ENCODE measurements around the gene LENEP.

DNA sequence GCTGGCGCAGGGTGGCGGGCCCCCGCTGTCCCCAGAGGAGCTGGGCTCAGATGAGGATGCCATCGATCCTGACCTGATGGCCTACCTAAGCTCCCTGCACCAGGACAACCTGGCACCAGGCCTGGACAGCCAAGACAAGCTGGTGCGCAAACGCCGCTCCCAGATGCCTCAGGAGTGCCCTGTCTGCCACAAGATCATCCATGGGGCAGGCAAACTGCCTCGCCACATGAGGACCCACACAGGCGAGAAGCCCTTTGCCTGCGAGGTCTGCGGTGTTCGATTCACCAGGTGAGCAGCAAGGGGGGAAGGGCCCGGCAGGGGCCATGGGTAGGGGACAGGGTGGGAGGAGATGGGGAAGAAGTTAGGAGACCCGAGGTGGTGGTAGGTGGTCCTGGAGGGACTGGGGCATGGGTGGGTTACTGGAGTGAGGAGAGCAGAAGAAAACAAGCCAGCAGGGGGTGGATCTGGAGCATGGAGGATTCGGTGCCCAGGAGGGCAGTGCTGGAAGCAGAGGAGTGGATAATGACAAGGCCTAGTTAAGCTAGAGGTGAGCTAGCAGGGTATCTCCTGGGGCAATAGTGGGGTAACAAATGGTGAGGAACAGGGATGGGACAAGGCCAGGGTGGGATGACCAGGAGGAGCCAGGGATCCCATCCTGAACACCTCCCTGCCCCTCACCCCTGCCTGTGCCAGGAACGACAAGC is 22.3 kb downstream of the LENEP start:
- TF ChIP-seq CTCF (IDR thresholded peaks at IDR 0.05) (no peak), EZH2 (IDR thresholded peaks at IDR 0.05) (no peak)

All from neural progenitor cell (in vitro differentiated cells).